Neural cell (in vitro differentiated cells): ENCODE data around the gene SLC6A6. TPM values are rescaled to one million over a fixed set of nuclear protein-coding genes. Genes with fewer than 3 reads are reported as not detected.

ENCODE experiments used
- H2AFZ ChIP-seq: fragments of 200-600, 300-800 bp; sonication (generic), shearing (Covaris generic); 2 replicates; pipeline ENCODE4 v1.6.0; 2014; ENCODE audit warnings: low read depth, mild to moderate bottlenecking, antibody characterized with exemption, low read length, moderate library complexity
- H3F3A ChIP-seq: fragments of 200-600 bp; shearing (Covaris generic); 2 replicates; pipeline ENCODE4 v1.6.1; 2016; ENCODE audit warnings: mild to moderate bottlenecking, moderate library complexity, mixed read lengths, antibody characterized with exemption, low read length; ENCODE audit not compliant: insufficient read depth, poor library complexity, severe bottlenecking
- H3K27ac ChIP-seq: fragments of 200-600, 300-800 bp; sonication (generic), shearing (Covaris generic); 2 replicates; pipeline ENCODE4 v1.5.1; 2014; ENCODE audit warnings: mild to moderate bottlenecking, low read length, moderate library complexity
- H3K27me3 ChIP-seq: fragments of 300-800, 200-600 bp; sonication (generic), shearing (Covaris generic); 2 replicates; pipeline ENCODE4 v1.6.0; 2014; ENCODE audit warnings: mild to moderate bottlenecking, low read depth, low read length, moderate library complexity; ENCODE audit not compliant: insufficient read depth
- H3K36me3 ChIP-seq: fragments of 300-800, 200-600 bp; sonication (generic), shearing (Covaris generic); 2 replicates; pipeline ENCODE4 v1.5.1; 2014; ENCODE audit warnings: mild to moderate bottlenecking, antibody characterized with exemption, low read length, moderate library complexity; ENCODE audit not compliant: insufficient read depth
- H3K4me2 ChIP-seq: fragments of 300-800, 200-600 bp; sonication (generic), shearing (Covaris generic); 2 replicates; pipeline ENCODE4 v1.6.0; 2014; ENCODE audit warnings: mild to moderate bottlenecking, low read length
- H3K4me3 ChIP-seq: fragments of 300-800, 200-600 bp; sonication (generic), shearing (Covaris generic); 2 replicates; pipeline ENCODE4 v1.5.1; 2014; ENCODE audit warnings: mild to moderate bottlenecking, low read length, moderate library complexity
- H3K79me2 ChIP-seq: fragments of 200-600 bp; shearing (Covaris generic); replicated peaks from 2 replicates; pipeline ENCODE4 v1.6.0; 2014; ENCODE audit warnings: mild to moderate bottlenecking, low read length, moderate library complexity; ENCODE audit not compliant: insufficient read depth
- H3K9ac ChIP-seq: fragments of 300-800, 200-600 bp; sonication (generic), shearing (Covaris generic); 2 replicates; pipeline ENCODE4 v1.6.1; 2016; ENCODE audit warnings: mild to moderate bottlenecking, low read length, mixed read lengths
- H3K9me2 ChIP-seq: fragments of 200-600 bp; shearing (Covaris generic); 2 replicates; pipeline ENCODE4 v1.6.1; 2016; ENCODE audit warnings: mild to moderate bottlenecking, low read length, mixed read lengths; ENCODE audit not compliant: insufficient read depth
- H3K9me3 ChIP-seq: fragments of 200-600, 300-800 bp; sonication (generic), shearing (Covaris generic); 2 replicates; pipeline ENCODE4 v1.6.1; 2016; ENCODE audit warnings: mild to moderate bottlenecking, mixed run types, low read length, moderate library complexity, mixed read lengths
- H4K20me1 ChIP-seq: fragments of 200-600 bp; shearing (Covaris generic); 2 replicates; pipeline ENCODE4 v1.6.1; 2016; ENCODE audit warnings: mild to moderate bottlenecking, mixed run types; ENCODE audit not compliant: insufficient read depth
- EP300 ChIP-seq: fragments of 450-650 bp; conservative IDR thresholded peaks from 2 replicates; pipeline ENCODE4 v1.6.1; 2014; ENCODE audit warnings: antibody characterized with exemption, mild to moderate bottlenecking, moderate library complexity; ENCODE audit not compliant: poor library complexity, severe bottlenecking
- EZH2 ChIP-seq: fragments of 200-600, 300-800 bp; shearing (Covaris generic), sonication (generic); IDR thresholded peaks from 2 replicates; pipeline ENCODE4 v1.6.1; 2014; ENCODE audit warnings: antibody characterized with exemption, low read length, borderline replicate concordance, mild to moderate bottlenecking; ENCODE audit not compliant: insufficient read depth, poor library complexity, severe bottlenecking
- MXI1 ChIP-seq: fragments of 450-650 bp; conservative IDR thresholded peaks from 2 replicates; pipeline ENCODE4 v1.6.1; 2014; ENCODE audit warnings: antibody characterized with exemption, mild to moderate bottlenecking; ENCODE audit not compliant: poor library complexity, severe bottlenecking
- POLR2AphosphoS5 ChIP-seq: IDR thresholded peaks from 2 replicates; pipeline ENCODE4 v1.6.1; 2012
- RAD21 ChIP-seq: fragments of 450-650 bp; conservative IDR thresholded peaks from 2 replicates; pipeline ENCODE4 v1.6.1; 2014; ENCODE audit warnings: antibody characterized with exemption, mild to moderate bottlenecking, moderate library complexity
- SMC3 ChIP-seq: fragments of 450-650 bp; conservative IDR thresholded peaks from 2 replicates; pipeline ENCODE4 v1.6.1; 2014; ENCODE audit warnings: antibody characterized with exemption, mild to moderate bottlenecking, moderate library complexity; ENCODE audit not compliant: poor library complexity
- TAF1 ChIP-seq: IDR thresholded peaks from 2 replicates; pipeline ENCODE4 v1.6.1; 2012; ENCODE audit warnings: low read depth
- polyA plus RNA-seq: library from polyadenylated mRNA; depleted of rRNA; stranded (reverse); fragments of >200 nt; gene quantifications from 2 replicates; pipeline ENCODE4 v1.2.3, GENCODE V29; 2014
- TF ChIP-seq, protein P1 (sequence below): IDR thresholded peaks from 2 replicates; pipeline ENCODE4 v1.6.1; 2012; ENCODE audit warnings: borderline replicate concordance
- TF ChIP-seq, protein P2 (sequence below): fragments of 450-650 bp; IDR thresholded peaks from 2 replicates; pipeline ENCODE4 v1.5.1; 2014; ENCODE audit warnings: antibody characterized with exemption, mild to moderate bottlenecking, moderate library complexity; ENCODE audit not compliant: poor library complexity, severe bottlenecking

Gene SLC6A6
- polyA plus RNA-seq, 1 donor from 2014 or later = 15.9 TPM

DNA sequence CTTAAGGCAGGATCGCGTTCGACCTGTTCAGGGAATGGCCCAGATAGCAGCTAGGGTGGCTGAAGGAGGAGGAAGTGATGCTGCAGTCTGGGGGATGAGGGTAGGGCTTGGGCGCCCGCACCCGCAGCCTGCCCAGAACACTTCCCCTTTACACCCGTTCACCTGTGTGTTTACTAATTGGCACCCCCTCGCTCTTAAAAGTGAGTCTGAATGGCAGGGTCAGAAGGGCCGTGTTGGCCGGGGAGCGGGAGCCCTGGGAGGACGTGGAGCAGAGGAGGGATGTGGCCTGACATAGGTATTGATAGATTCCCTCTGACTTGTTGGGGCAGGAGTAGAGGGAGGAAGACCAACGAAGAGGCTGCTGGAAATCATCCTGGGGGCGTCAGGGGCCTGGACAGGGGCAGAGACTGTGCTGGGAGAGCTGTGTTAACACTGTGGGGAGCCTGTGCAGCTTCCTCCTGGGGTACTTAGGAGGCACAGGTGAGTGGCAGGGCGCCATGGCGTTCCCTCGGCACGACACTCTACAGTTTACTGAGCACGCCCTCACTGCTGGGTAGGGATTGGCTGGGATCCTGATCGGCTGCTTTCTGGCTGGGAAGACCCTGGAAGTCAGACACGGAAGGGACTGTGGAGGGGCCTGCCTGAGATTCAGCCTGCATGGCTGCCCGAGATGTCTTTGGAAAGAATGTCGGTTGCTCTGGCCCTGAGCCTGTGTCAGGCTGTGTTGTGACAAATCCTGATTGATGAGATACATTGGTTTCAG, 51.7 kb downstream of the SLC6A6 start:
- no peaks in the 10 kb centered on the region for H4K20me1 ChIP-seq
- H3K36me3 ChIP-seq = peaks cover 6% of the 10 kb centered on the region
- no peaks in the 10 kb centered on the region for H3K9me2 ChIP-seq
- H3K9ac ChIP-seq = no peak overlapping the region
- no peak overlapping the region for H3K4me3 ChIP-seq
- H3F3A ChIP-seq = no peaks in the 10 kb centered on the region
- H3K4me2 ChIP-seq = no peak overlapping the region
- no peak overlapping the region for H3K27ac ChIP-seq
- no peak for TF ChIP-seq RAD21
- no peak for TF ChIP-seq EP300
- TF ChIP-seq POLR2AphosphoS5 = no peak
- no peak for TF ChIP-seq EZH2
- TF ChIP-seq MXI1 = no peak
- TF ChIP-seq, protein P1, sequence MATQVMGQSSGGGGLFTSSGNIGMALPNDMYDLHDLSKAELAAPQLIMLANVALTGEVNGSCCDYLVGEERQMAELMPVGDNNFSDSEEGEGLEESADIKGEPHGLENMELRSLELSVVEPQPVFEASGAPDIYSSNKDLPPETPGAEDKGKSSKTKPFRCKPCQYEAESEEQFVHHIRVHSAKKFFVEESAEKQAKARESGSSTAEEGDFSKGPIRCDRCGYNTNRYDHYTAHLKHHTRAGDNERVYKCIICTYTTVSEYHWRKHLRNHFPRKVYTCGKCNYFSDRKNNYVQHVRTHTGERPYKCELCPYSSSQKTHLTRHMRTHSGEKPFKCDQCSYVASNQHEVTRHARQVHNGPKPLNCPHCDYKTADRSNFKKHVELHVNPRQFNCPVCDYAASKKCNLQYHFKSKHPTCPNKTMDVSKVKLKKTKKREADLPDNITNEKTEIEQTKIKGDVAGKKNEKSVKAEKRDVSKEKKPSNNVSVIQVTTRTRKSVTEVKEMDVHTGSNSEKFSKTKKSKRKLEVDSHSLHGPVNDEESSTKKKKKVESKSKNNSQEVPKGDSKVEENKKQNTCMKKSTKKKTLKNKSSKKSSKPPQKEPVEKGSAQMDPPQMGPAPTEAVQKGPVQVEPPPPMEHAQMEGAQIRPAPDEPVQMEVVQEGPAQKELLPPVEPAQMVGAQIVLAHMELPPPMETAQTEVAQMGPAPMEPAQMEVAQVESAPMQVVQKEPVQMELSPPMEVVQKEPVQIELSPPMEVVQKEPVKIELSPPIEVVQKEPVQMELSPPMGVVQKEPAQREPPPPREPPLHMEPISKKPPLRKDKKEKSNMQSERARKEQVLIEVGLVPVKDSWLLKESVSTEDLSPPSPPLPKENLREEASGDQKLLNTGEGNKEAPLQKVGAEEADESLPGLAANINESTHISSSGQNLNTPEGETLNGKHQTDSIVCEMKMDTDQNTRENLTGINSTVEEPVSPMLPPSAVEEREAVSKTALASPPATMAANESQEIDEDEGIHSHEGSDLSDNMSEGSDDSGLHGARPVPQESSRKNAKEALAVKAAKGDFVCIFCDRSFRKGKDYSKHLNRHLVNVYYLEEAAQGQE = no peak
- TF ChIP-seq TAF1 = no peak
- TF ChIP-seq SMC3 = no peak
- TF ChIP-seq, protein P2, sequence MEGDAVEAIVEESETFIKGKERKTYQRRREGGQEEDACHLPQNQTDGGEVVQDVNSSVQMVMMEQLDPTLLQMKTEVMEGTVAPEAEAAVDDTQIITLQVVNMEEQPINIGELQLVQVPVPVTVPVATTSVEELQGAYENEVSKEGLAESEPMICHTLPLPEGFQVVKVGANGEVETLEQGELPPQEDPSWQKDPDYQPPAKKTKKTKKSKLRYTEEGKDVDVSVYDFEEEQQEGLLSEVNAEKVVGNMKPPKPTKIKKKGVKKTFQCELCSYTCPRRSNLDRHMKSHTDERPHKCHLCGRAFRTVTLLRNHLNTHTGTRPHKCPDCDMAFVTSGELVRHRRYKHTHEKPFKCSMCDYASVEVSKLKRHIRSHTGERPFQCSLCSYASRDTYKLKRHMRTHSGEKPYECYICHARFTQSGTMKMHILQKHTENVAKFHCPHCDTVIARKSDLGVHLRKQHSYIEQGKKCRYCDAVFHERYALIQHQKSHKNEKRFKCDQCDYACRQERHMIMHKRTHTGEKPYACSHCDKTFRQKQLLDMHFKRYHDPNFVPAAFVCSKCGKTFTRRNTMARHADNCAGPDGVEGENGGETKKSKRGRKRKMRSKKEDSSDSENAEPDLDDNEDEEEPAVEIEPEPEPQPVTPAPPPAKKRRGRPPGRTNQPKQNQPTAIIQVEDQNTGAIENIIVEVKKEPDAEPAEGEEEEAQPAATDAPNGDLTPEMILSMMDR = no peak
- no peaks in the 10 kb centered on the region for H3K79me2 ChIP-seq
- H3K27me3 ChIP-seq = no peaks in the 10 kb centered on the region
- H3K9me3 ChIP-seq = no peaks in the 10 kb centered on the region
- H2AFZ ChIP-seq = no peak overlapping the region

GRCh38 chr3:14454639-14455310, 52.4 kb downstream of the SLC6A6 start:
- Histone ChIP-seq H3K4me3 (no peak overlapping the region), H3K79me2 (no peaks in the 10 kb centered on the region), H3K4me2 (no peak overlapping the region), H4K20me1 (no peaks in the 10 kb centered on the region), H3K9ac (no peak overlapping the region), H3K27ac (no peak overlapping the region), H3K9me3 (no peaks in the 10 kb centered on the region), H3K36me3 (peaks cover 6% of the 10 kb centered on the region), H3K27me3 (no peaks in the 10 kb centered on the region), H3K9me2 (no peaks in the 10 kb centered on the region), H3F3A (no peaks in the 10 kb centered on the region), H2AFZ (no peak overlapping the region)
- TF ChIP-seq EZH2 (no peak), TAF1 (no peak), EP300 (no peak), SMC3 (no peak), POLR2AphosphoS5 (no peak), MXI1 (no peak), RAD21 (no peak)
- TF ChIP-seq, protein P2 = no peak
- TF ChIP-seq, protein P1 = no peak
